A673 (cell line): Measurements from ENCODE around the gene MAB21L4.

Experiments
- CTCF ChIP-seq: fragments of 300-800, 200-600 bp; sonication (generic); conservative IDR thresholded peaks from 2 replicates; pipeline ENCODE4 v1.5.1; 2017; ENCODE audit warnings: low read depth, mild to moderate bottlenecking, antibody characterized with exemption, low read length, moderate library complexity, mixed read lengths
- EZH2 ChIP-seq: fragments of 200-600 bp; sonication (generic); IDR thresholded peaks from 2 replicates; pipeline ENCODE4 v1.6.1; 2017; ENCODE audit warnings: borderline replicate concordance, low read depth, mild to moderate bottlenecking, mixed read lengths, antibody characterized with exemption, low read length; ENCODE audit not compliant: poor library complexity, severe bottlenecking

GRCh38 chr2:240872317-240873097 is 23.4 kb downstream of the MAB21L4 start:
- no peak for TF ChIP-seq CTCF
- no peak for TF ChIP-seq EZH2
